SK-N-SH treated with all-trans-retinoic acid at 6 μM for 48 hours (cell line): ENCODE data around the gene CRLF3.

Source experiments
- ATAC-seq: fragments of 200-7000 bp; cut with Tn5 transposase; 3 replicates; pipeline ENCODE4 v1.9.1; 2020; ENCODE audit warnings: mild to moderate bottlenecking, moderate library complexity
- ARNTL ChIP-seq: fragments of 450-650 bp; formaldehyde crosslinking; IDR thresholded peaks from 2 replicates; pipeline ENCODE4 v1.5.0; 2020; ENCODE audit warnings: low read depth, mild to moderate bottlenecking, moderate library complexity, borderline replicate concordance
- BACH2 ChIP-seq: fragments of 250-450 bp; sonication (Bioruptor Pico); IDR thresholded peaks from 2 replicates; pipeline ENCODE4 v1.9.0; 2021; ENCODE audit warnings: mild to moderate bottlenecking, borderline replicate concordance
- CSDC2 ChIP-seq: fragments of 250-450 bp; sonication (Bioruptor Pico); IDR thresholded peaks from 2 replicates; pipeline ENCODE4 v1.5.0; 2020; ENCODE audit warnings: mild to moderate bottlenecking, moderate library complexity
- ESRRG ChIP-seq: fragments of 250-450 bp; sonication (Bioruptor Pico); IDR thresholded peaks from 2 replicates; pipeline ENCODE4 v1.6.1; 2021; ENCODE audit warnings: mild to moderate bottlenecking
- GLIS3 ChIP-seq: fragments of 250-450 bp; sonication (Bioruptor Pico); IDR thresholded peaks from 2 replicates; pipeline ENCODE4 v1.5.0; 2020; ENCODE audit warnings: mild to moderate bottlenecking, moderate library complexity
- ISL1 ChIP-seq: fragments of 250-450 bp; sonication (Bioruptor Pico); IDR thresholded peaks from 2 replicates; pipeline ENCODE4 v2.1.2; 2022; ENCODE audit warnings: mild to moderate bottlenecking, moderate library complexity
- OSR1 ChIP-seq: fragments of 250-450 bp; sonication (Bioruptor Pico); IDR thresholded peaks from 2 replicates; pipeline ENCODE4 v1.8.0; 2022; ENCODE audit warnings: moderate library complexity, mild to moderate bottlenecking, inconsistent platforms
- PPARA ChIP-seq: fragments of 250-450 bp; sonication (Bioruptor Pico); IDR thresholded peaks from 2 replicates; pipeline ENCODE4 v1.5.0; 2020; ENCODE audit warnings: mild to moderate bottlenecking, borderline replicate concordance
- RARB ChIP-seq: fragments of 250-450 bp; sonication (Bioruptor Pico); IDR thresholded peaks from 2 replicates; pipeline ENCODE4 v1.8.0; 2021; ENCODE audit warnings: mild to moderate bottlenecking, moderate library complexity
- SNAI2 ChIP-seq: fragments of 250-450 bp; sonication (Bioruptor Pico); IDR thresholded peaks from 2 replicates; pipeline ENCODE4 v1.5.0; 2020; ENCODE audit warnings: mild to moderate bottlenecking, moderate library complexity
- TCF4 ChIP-seq: fragments of 250-450 bp; sonication (Bioruptor Pico); IDR thresholded peaks from 2 replicates; pipeline ENCODE4 v1.8.0; 2021; ENCODE audit warnings: mild to moderate bottlenecking, moderate library complexity, borderline replicate concordance
- TOX ChIP-seq: fragments of 250-450 bp; sonication (Bioruptor Pico); IDR thresholded peaks from 2 replicates; pipeline ENCODE4 v1.8.0; 2021; ENCODE audit warnings: mild to moderate bottlenecking, moderate library complexity, borderline replicate concordance
- ZC3H10 ChIP-seq: fragments of 250-450 bp; sonication (Bioruptor Pico); IDR thresholded peaks from 2 replicates; pipeline ENCODE4 v1.5.1; 2021; ENCODE audit warnings: mild to moderate bottlenecking, moderate library complexity
- ZFP30 ChIP-seq: fragments of 450-650 bp; formaldehyde crosslinking; IDR thresholded peaks from 2 replicates; pipeline ENCODE4 v1.5.0; 2022; ENCODE audit warnings: mild to moderate bottlenecking, moderate library complexity
- ZNF565 ChIP-seq: fragments of 450-650 bp; formaldehyde crosslinking; conservative IDR thresholded peaks from 2 replicates; pipeline ENCODE4 v1.5.0; 2020; ENCODE audit warnings: low read depth, mild to moderate bottlenecking, moderate library complexity
- ZNF70 ChIP-seq: fragments of 450-650 bp; formaldehyde crosslinking; IDR thresholded peaks from 2 replicates; pipeline ENCODE4 v1.5.0; 2020; ENCODE audit warnings: mild to moderate bottlenecking, moderate library complexity
- TF ChIP-seq, protein P1 (sequence below): fragments of 250-450 bp; sonication (Bioruptor Pico); IDR thresholded peaks from 2 replicates; pipeline ENCODE4 v1.8.0; 2020; ENCODE audit warnings: mild to moderate bottlenecking, moderate library complexity, borderline replicate concordance
- TF ChIP-seq, protein P2 (sequence below): fragments of 250-450 bp; sonication (Bioruptor Pico); IDR thresholded peaks from 2 replicates; pipeline ENCODE4 v1.5.1; 2020; ENCODE audit warnings: low read depth, mild to moderate bottlenecking, moderate library complexity
- TF ChIP-seq, protein P3 (sequence below): fragments of 250-450 bp; sonication (Bioruptor Pico); IDR thresholded peaks from 2 replicates; pipeline ENCODE4 v1.8.0; 2021; ENCODE audit warnings: low read depth, mild to moderate bottlenecking, moderate library complexity, borderline replicate concordance
- TF ChIP-seq, protein P4 (sequence below): fragments of 250-450 bp; sonication (Bioruptor Pico); IDR thresholded peaks from 2 replicates; pipeline ENCODE4 v1.5.1; 2021; ENCODE audit warnings: mild to moderate bottlenecking, moderate library complexity
- TF ChIP-seq, protein P5 (sequence below): fragments of 250-450 bp; sonication (Bioruptor Pico); IDR thresholded peaks from 2 replicates; pipeline ENCODE4 v1.5.0; 2020; ENCODE audit warnings: mild to moderate bottlenecking, moderate library complexity

The CRLF3 gene

DNA sequence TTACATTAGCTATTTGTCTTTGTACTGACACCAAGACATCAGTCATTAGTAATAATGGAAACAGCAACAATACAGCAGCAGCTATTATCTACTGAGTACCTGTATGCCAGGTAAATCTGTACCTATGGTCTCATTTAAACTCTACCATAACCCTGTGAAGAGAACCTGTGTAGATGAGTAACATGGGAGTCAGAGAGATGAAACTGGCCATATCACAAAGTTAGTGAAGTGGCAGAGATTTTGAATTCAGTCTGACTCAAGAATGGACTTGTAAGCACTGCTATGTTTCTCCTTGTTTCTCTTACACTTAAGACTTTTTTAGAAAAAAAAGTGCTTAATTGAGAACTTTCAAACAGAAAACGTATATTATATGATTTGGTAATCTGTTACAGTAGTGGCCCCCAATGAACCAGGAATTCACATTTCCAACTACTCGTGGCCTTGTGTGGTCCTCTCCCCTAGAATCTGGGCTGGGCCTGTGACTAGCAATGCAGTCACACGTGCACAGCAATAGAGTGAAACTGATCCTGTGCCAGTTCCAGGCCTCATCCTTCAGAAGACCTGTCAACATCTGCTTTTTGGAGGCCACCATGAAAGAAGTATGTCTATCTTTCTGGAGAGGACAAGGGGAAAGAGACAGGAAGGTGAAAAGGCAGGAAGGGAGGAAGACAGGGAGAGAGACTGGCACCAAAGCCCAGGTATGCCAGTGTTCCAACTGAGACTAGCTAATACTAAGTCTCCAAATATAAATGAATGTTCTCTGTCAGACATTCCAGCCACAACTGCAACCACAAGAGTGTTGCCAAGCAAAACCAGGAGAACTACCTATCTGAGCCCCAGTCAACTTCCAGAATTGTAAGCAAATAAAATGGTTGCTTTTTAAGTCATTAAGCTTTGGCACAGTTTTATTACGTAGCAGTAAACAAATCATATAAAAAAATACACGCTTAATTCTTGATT is 12.0 kb downstream of the CRLF3 start:
- TF ChIP-seq PPARA (CRISPR knock-in tag) (no peak), ZFP30 (CRISPR knock-in tag) (no peak), ZNF565 (CRISPR knock-in tag) (no peak), OSR1 (CRISPR knock-in tag) (no peak), TCF4 (CRISPR knock-in tag) (no peak), ZNF70 (CRISPR knock-in tag) (no peak), ARNTL (no peak), TOX (CRISPR knock-in tag) (no peak), CSDC2 (CRISPR knock-in tag) (no peak), ZC3H10 (no peak), ISL1 (CRISPR knock-in tag) (no peak), ESRRG (CRISPR knock-in tag) (no peak), GLIS3 (CRISPR knock-in tag) (no peak), RARB (CRISPR knock-in tag) (no peak), SNAI2 (CRISPR knock-in tag) (no peak)
- TF ChIP-seq, protein P1, sequence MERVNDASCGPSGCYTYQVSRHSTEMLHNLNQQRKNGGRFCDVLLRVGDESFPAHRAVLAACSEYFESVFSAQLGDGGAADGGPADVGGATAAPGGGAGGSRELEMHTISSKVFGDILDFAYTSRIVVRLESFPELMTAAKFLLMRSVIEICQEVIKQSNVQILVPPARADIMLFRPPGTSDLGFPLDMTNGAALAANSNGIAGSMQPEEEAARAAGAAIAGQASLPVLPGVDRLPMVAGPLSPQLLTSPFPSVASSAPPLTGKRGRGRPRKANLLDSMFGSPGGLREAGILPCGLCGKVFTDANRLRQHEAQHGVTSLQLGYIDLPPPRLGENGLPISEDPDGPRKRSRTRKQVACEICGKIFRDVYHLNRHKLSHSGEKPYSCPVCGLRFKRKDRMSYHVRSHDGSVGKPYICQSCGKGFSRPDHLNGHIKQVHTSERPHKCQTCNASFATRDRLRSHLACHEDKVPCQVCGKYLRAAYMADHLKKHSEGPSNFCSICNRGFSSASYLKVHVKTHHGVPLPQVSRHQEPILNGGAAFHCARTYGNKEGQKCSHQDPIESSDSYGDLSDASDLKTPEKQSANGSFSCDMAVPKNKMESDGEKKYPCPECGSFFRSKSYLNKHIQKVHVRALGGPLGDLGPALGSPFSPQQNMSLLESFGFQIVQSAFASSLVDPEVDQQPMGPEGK = no peak
- TF ChIP-seq, protein P2, sequence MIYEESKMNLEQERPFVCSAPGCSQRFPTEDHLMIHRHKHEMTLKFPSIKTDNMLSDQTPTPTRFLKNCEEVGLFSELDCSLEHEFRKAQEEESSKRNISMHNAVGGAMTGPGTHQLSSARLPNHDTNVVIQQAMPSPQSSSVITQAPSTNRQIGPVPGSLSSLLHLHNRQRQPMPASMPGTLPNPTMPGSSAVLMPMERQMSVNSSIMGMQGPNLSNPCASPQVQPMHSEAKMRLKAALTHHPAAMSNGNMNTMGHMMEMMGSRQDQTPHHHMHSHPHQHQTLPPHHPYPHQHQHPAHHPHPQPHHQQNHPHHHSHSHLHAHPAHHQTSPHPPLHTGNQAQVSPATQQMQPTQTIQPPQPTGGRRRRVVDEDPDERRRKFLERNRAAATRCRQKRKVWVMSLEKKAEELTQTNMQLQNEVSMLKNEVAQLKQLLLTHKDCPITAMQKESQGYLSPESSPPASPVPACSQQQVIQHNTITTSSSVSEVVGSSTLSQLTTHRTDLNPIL (CRISPR knock-in tag) = no peak
- TF ChIP-seq, protein P3, sequence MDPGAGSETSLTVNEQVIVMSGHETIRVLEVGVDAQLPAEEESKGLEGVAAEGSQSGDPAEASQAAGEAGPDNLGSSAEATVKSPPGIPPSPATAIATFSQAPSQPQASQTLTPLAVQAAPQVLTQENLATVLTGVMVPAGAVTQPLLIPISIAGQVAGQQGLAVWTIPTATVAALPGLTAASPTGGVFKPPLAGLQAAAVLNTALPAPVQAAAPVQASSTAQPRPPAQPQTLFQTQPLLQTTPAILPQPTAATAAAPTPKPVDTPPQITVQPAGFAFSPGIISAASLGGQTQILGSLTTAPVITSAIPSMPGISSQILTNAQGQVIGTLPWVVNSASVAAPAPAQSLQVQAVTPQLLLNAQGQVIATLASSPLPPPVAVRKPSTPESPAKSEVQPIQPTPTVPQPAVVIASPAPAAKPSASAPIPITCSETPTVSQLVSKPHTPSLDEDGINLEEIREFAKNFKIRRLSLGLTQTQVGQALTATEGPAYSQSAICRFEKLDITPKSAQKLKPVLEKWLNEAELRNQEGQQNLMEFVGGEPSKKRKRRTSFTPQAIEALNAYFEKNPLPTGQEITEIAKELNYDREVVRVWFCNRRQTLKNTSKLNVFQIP (CRISPR knock-in tag) = no peak
- TF ChIP-seq, protein P4, sequence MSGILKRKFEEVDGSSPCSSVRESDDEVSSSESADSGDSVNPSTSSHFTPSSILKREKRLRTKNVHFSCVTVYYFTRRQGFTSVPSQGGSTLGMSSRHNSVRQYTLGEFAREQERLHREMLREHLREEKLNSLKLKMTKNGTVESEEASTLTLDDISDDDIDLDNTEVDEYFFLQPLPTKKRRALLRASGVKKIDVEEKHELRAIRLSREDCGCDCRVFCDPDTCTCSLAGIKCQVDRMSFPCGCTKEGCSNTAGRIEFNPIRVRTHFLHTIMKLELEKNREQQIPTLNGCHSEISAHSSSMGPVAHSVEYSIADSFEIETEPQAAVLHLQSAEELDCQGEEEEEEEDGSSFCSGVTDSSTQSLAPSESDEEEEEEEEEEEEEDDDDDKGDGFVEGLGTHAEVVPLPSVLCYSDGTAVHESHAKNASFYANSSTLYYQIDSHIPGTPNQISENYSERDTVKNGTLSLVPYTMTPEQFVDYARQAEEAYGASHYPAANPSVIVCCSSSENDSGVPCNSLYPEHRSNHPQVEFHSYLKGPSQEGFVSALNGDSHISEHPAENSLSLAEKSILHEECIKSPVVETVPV (CRISPR knock-in tag) = no peak
- TF ChIP-seq, protein P5, sequence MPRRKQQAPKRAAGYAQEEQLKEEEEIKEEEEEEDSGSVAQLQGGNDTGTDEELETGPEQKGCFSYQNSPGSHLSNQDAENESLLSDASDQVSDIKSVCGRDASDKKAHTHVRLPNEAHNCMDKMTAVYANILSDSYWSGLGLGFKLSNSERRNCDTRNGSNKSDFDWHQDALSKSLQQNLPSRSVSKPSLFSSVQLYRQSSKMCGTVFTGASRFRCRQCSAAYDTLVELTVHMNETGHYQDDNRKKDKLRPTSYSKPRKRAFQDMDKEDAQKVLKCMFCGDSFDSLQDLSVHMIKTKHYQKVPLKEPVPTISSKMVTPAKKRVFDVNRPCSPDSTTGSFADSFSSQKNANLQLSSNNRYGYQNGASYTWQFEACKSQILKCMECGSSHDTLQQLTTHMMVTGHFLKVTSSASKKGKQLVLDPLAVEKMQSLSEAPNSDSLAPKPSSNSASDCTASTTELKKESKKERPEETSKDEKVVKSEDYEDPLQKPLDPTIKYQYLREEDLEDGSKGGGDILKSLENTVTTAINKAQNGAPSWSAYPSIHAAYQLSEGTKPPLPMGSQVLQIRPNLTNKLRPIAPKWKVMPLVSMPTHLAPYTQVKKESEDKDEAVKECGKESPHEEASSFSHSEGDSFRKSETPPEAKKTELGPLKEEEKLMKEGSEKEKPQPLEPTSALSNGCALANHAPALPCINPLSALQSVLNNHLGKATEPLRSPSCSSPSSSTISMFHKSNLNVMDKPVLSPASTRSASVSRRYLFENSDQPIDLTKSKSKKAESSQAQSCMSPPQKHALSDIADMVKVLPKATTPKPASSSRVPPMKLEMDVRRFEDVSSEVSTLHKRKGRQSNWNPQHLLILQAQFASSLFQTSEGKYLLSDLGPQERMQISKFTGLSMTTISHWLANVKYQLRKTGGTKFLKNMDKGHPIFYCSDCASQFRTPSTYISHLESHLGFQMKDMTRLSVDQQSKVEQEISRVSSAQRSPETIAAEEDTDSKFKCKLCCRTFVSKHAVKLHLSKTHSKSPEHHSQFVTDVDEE = no peak
- TF ChIP-seq, all 23 proteins: peak for 0
- peak; percentile 61 for ATAC-seq

DNA sequence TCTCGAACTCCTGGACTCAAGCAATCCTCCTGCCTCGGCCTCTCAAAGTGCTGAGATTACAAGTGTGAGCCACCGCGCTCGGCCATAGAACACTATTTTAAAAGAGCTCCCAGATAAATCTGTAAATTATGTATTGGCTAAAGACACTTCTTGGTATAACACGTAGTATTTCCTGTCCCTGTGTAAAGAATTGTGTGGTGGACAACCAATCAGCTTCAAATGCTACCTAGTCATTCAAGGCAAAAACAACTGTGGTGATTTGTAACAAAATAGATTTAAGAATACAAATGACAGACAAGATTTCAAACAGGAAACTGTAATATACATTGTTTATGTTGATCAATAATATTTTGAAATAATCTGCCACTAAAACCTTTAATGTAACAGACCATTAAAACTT is 14.6 kb downstream of the CRLF3 start:
- TF ChIP-seq RARB (CRISPR knock-in tag) (no peak), SNAI2 (CRISPR knock-in tag) (no peak), ZFP30 (CRISPR knock-in tag) (no peak), PPARA (CRISPR knock-in tag) (no peak), ZC3H10 (no peak), BACH2 (no peak)
- TF ChIP-seq, protein P4 (CRISPR knock-in tag) = no peak
- TF ChIP-seq, protein P5 = no peak
- no peak for ATAC-seq
